Umbilical cord (tissue), 2 donors: Measurements from ENCODE around the gene GRIN1. TPM values are rescaled to one million over a fixed set of nuclear protein-coding genes. Genes with fewer than 3 reads are reported as not detected.

Experiments used
- DNase-seq: peaks from one replicate; pipeline ENCODE4 v3.0.0-alpha.2; 2015; ENCODE audit warnings: low spot score
- total RNA-seq: library from RNA; depleted of rRNA; stranded (reverse); fragments of >200 nt; gene quantifications from one replicate; pipeline ENCODE4 v1.2.3, GENCODE V29; 2014; ENCODE audit warnings: low replicate concordance; ENCODE audit not compliant: insufficient read depth

The GRIN1 gene
- total RNA-seq, 1 donor from 2014 or later: 5.1 TPM

- DNase-seq: no peak
Measured at GRCh38 chr9:137193771-137194170, 54.8 kb downstream of the GRIN1 start.

DNA sequence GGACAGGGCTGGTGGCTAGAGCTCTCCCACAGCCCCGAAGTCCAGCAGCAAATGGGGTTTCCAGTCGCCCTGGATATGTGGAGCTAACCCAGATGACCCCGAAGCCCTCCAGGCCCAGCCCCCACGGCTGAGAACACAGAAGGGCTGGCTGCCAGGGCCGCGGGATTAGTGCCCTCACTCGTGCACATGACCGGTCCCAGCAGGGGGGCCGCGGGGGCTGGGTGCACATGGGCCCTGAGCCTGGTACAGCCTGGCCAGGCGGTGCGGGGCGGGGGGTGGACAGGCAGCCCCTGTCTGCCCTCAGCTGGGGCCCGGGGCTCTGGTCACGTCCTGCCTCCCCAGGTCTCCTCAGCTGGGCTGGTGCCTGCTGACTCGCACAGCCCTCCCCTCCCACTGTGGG, 55.4 kb downstream of the GRIN1 start:
- no peak for DNase-seq

DNA sequence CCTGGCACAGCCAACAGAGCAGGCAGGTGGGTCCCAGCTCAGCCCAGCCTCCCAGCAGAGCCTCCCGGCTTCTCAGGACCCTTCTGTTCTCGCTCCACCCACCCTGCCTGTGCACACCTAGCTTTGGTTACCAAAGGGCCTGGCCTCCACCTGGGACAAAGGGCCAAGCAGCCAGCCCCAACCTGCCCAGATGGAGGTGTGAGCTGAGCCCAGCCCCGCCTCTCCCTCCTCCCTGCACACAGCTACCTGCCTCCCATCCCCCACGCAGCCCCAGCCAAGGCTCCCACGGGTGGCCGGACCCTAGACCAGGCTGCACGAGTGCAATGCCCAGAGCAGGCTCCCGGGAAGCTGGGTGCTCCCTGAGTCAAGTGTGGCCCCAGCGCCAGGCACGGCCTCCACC, 56.0 kb downstream of the GRIN1 start:
- DNase-seq: no peak

DNA sequence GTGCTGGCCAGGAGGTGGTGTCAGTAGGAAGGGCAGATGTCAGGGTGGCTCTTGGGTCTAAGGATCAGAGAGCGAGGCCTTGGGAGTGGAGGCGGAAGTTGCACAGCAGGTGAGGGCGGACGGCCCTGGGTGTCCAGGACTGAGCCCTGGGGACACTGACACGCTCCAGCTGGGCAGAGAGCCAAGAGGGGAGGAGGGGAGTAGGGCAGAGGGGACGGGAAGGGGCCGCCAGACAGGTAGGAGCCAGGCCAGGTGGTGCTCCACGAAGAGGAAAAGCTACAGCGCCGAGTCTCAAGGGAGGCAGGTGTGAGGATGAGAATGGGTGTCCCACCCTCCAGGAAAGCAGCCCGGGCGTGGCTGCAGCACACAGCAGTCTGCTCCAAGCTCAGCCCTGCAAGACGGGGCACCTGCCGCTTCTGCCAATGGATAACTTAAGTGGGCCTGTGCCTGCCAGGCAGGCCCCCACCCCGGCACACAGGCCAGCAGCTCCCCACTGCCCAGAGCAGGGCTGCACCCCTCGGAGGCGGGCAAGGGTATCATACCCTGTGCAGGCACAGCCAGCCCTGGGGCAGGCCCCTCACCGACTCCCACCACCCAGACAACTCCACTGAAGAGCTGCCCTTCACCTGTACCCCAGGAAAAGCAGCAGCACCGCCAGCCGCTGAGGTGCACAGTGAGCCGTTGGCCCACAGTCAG, 56.7 kb downstream of the GRIN1 start:
- peak; percentile 19 for DNase-seq

- no peak for DNase-seq
Measured at GRCh38 chr9:137198051-137198901, 59.3 kb downstream of the GRIN1 start.

DNA sequence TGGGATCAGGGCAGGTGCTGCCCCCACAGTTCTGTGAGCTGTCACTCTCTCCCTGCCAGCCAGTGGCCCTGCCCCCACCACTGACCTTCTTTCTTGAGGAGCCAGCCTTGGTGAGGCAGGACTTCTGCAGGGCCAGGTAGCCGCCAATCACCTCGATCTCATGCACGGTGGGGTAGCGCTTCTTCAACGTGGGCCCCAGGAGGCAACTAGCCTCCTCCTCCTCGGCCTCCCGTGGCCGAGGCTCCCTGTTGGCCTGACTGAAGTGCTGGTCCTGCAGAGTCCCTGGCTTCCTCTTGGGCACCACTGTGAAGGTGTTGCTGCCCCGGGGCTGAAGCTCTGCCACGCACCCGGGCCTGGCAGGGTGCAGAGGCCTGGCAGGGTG, 59.9 kb downstream of the GRIN1 start:
- no peak for DNase-seq

DNA sequence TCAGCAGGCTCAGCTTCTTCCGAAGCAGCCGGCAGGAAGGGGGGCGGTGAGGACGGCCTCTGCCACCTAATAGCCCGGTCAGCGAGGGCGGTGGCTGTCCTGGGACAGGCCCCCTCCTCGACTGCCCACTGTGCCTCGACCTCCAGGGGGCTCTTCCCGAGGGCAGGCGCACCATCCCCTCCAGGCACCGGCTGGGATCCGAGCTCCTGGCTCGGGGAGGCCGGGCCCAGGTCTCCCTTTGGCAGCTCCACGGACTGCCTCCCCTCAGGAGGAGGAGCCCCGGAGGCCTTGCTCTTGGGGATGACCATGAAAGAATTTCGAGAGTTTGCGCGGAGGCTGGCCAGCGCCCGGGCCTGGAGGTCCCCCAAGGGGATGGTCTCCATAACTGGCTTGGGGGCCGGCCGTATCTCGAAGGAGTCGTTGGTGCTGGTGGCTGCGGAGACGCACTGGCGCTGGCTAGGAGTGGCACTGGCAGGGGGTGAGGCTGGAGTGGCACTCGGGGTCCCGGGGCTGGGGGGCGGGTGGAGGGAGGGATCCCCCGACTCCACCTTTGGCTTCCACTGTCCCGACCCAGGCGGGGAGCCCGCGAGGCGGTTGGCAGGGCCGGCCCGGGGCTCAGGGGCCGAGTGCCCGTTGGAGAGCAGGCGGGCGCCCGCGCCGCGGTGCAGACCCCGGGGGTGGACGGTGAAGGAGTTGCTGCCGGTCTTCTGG, 60.6 kb downstream of the GRIN1 start:
- DNase-seq: peak; percentile 38

GRCh38 chr9:137200311-137201204, 61.6 kb downstream of the GRIN1 start, which contains the start of gene TPRN:
Gene TPRN, minus strand, starts transcription at chr9:137200741. Its CDS starts 30 bp downstream, at chr9:137200711.
- peak; percentile 100 for DNase-seq

GRCh38 chr9:137201205-137201868, 62.4 kb downstream of the GRIN1 start:
- DNase-seq: no peak

DNA sequence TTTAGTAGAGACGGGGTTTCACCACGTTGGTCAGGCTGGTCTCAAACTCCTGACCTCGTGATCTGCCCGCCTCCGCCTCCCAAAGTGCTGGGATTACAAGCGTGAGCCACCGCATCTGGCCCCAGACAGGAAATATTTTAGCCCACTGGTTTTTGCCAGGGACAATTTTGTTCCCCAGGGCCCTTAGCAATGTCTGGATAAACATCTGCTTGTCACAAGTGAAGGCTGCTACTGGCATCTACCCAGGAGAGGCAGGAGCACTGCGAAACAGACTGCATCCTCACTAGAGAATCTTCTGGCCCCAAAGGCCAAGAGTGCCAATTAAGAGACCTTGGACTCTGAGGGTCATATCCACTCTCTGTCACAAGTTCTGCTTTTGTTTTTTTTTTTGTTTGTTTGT, 64.0 kb downstream of the GRIN1 start:
- no peak for DNase-seq

- DNase-seq: no peak
Measured at GRCh38 chr9:137204731-137205125, 65.8 kb downstream of the GRIN1 start.

DNA sequence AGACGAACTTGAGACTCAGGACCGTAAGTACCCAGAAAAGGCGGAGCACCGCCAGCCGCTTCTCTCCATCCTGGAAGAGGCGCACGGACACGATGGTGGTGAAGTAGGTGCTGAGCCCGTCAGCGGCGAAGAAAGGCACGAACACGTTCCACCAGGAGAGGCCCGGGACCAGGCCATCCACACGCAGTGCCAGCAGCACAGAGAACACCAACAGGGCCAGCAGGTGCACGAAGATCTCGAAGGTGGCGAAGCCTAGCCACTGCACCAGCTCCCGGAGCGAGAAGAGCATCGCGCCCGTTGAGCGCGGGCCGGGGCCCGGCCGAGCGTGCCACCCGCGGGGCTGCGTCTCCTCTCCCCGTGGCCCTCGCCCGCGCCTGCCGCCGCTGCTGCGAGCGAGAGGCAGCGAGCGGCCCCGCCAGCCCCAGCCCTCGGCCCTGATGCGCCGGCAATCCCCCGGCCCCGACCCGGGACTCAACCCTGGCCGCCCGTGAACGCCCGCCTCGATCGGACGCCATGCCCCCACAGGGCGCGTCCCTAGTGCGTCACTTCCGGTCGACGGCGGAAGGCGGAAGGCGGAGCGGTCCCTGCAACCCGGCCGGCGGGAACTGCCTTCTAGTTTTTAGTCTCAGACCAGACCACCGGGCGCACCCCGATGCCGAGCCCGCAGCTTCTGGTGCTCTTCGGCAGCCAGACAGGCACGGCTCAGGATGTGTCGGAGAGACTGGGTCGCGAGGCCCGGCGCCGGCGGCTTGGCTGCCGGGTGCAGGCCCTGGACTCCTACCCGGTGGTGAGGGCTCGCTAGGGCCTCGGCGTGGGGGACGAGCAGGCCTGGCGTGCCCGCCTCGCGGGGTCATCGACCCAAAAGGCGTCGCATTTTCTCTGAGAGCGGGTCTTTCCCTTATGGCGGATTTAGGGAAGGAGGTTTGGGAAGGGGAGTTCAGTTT, 66.4 kb downstream of the GRIN1 start, which contains the start of the genes NDOR1 and TMEM203:
Gene NDOR1, plus strand, starts transcription at position 575 of the 944 bp plus-strand sequence. Its CDS starts 78 bp downstream, at position 653.
Gene TMEM203, minus strand, starts transcription at position 523 of the 944 bp plus-strand sequence. Its CDS starts 234 bp downstream, at position 289.
- DNase-seq: peak; percentile 90

GRCh38 chr9:137206602-137207001, 67.6 kb downstream of the GRIN1 start:
- no peak for DNase-seq

DNA sequence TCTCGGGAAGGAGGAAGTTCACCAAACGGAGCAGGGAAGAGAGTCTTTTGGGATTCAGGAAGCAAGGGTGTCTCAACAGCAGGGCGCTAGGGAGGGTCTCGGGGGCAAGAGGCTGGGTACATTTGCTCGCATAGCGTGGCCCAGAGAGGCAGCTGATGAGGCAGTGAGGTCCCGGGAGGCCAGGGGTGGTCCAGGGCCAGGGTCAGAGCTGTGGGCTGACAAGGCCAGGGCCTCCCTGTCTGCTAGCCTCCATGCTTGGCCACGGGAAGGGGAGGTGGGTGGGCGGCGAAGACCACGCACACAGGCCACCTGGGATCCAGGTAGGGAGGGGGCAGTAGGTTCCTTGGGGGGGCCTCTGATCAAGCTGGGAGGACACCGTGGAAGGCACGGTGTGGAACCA, 72.6 kb downstream of the GRIN1 start:
- DNase-seq: no peak

GRCh38 chr9:137212520-137212919, 73.6 kb downstream of the GRIN1 start:
- DNase-seq: no peak

GRCh38 chr9:137213160-137214060, 74.5 kb downstream of the GRIN1 start:
- no peak for DNase-seq

DNA sequence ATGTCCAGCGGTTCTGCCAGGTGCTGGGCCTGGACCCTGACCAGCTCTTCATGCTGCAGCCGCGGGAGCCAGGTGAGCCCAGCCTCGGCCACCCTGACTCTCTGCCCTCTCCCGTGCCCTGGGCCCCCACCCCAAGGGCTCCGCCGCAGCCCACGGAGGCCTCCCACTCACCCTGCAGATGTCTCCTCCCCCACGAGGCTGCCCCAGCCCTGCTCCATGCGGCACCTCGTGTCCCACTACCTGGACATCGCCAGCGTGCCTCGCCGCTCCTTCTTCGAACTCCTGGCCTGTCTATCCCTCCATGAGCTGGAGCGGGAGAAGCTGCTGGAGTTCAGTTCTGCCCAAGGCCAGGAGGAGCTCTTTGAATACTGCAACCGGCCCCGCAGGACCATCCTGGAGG, 75.7 kb downstream of the GRIN1 start:
- DNase-seq: no peak
